Natural killer cell (primary cell): ENCODE results near the gene PRAMEF4. TPM values are rescaled to one million over a fixed set of nuclear protein-coding genes. Genes with fewer than 3 reads are reported as not detected.
"Not testable (repeated sequence)": the region's sequence is repeated elsewhere in the genome, so short reads cannot be mapped to it uniquely, and the experiment has no call there.

Experiments used
- ATAC-seq, 3 donors: fragments of 150-1000 bp in 2 of 3; fragments of 200-7000 bp in 1 of 3; cut with Tn5 transposase; 1 replicate in 1 of 3; 2 replicates in 2 of 3; pipeline ENCODE4 v1.10.0; 2021; ENCODE audit warnings: mild to moderate bottlenecking in 2 of 3, moderate library complexity in 2 of 3
- DNase-seq, 2 donors: peaks; one replicate each; pipeline versions ENCODE4 v3.0.0 to v3.0.0-alpha.2; 2013 to 2021; ENCODE audit warnings: mixed read lengths in 1 of 2
- H3K27ac ChIP-seq: one replicate; pipeline ENCODE4 v1.5.1; 2013; ENCODE audit warnings: mild to moderate bottlenecking, low read length
- H3K27me3 ChIP-seq: one replicate; pipeline ENCODE4 v1.6.1; 2013; ENCODE audit warnings: low read length; ENCODE audit not compliant: control insufficient read depth, insufficient read depth
- H3K36me3 ChIP-seq: one replicate; pipeline ENCODE4 v1.6.1; 2013; ENCODE audit warnings: low read length; ENCODE audit not compliant: control insufficient read depth, insufficient read depth
- H3K4me1 ChIP-seq: one replicate; pipeline ENCODE4 v1.6.1; 2013; ENCODE audit warnings: low read length; ENCODE audit not compliant: control insufficient read depth, insufficient read depth
- H3K4me3 ChIP-seq: one replicate; pipeline ENCODE4 v1.5.1; 2013; ENCODE audit warnings: low read length
- H3K9me3 ChIP-seq: one replicate; pipeline ENCODE4 v1.6.1; 2013; ENCODE audit warnings: low read length; ENCODE audit not compliant: control insufficient read depth, insufficient read depth
- H3K27ac Mint-ChIP-seq, 2 donors: one replicate each; pipeline ENCODE4 v1.8.0; 2022; ENCODE audit warnings: mild to moderate bottlenecking in 2 of 2, mixed read lengths in 2 of 2, moderate library complexity in 1 of 2
- H3K27me3 Mint-ChIP-seq, 2 donors: one replicate each; pipeline ENCODE4 v1.8.0; 2022; ENCODE audit warnings: low read depth in 2 of 2, mixed read lengths in 2 of 2
- H3K36me3 Mint-ChIP-seq: one replicate; pipeline ENCODE4 v1.8.0; 2022; ENCODE audit warnings: mixed read lengths
- H3K4me1 Mint-ChIP-seq, 2 donors: one replicate each; pipeline ENCODE4 v1.8.0; 2022; ENCODE audit warnings: mixed read lengths in 2 of 2
- H3K4me3 Mint-ChIP-seq: one replicate; pipeline ENCODE4 v1.8.0; 2022; ENCODE audit warnings: mild to moderate bottlenecking, moderate library complexity, mixed read lengths
- H3K9me3 Mint-ChIP-seq, 2 donors: one replicate each; pipeline ENCODE4 v1.8.0; 2022; ENCODE audit warnings: mixed read lengths in 2 of 2
- WGBS: methylation state at CpG from one replicate; pipeline ENCODE4 v1.1.7; 2013; ENCODE audit warnings: missing lambda C conversion rate; ENCODE audit not compliant: insufficient coverage; 5-methylcytosine and 5-hydroxymethylcytosine counted together
- intact Hi-C: fragments of 100-400 bp; cut with micrococcal nuclease; formaldehyde crosslinking; loops from one replicate; pipeline ENCODE4 v1.14.2; 2022
- total RNA-seq, 4 donors: library from RNA; stranded (reverse); fragments of 120-200 nt in 1 of 4; gene quantifications; one replicate each; pipeline versions ENCODE4 v1.2.3 to v1.2.4, GENCODE V29; 2013 to 2022
- TF ChIP-seq, protein P1 (sequence below): fragments of 200-600 bp; IDR thresholded peaks from one replicate; pipeline ENCODE4 v1.8.0; 2022; ENCODE audit warnings: antibody characterized with exemption

Gene PRAMEF4
- total RNA-seq, 3 donors from 2014 or later (not counting 1 experiment from before 2014, with no cell fraction given), result not detected

GRCh38 chr1:12863131-12863880 is 22.7 kb downstream of the PRAMEF4 start:
- H3K27ac Mint-ChIP-seq, H3K36me3 ChIP-seq, H3K27me3 Mint-ChIP-seq, H3K9me3 ChIP-seq, ATAC-seq, H3K4me1 ChIP-seq, H3K4me1 Mint-ChIP-seq, H3K9me3 Mint-ChIP-seq, DNase-seq, H3K27me3 ChIP-seq, H3K4me3 Mint-ChIP-seq, H3K4me3 ChIP-seq, intact Hi-C loops, H3K27ac ChIP-seq, H3K36me3 Mint-ChIP-seq: not testable (repeated sequence)
- no CpG with 5 or more reads among the region's 7 CpGs for WGBS

GRCh38 chr1:12856786-12857185 is 29.2 kb downstream of the PRAMEF4 start, which contains the start of gene PRAMEF2:
TSS of gene PRAMEF2 (plus strand) at chr1:12857086. CDS start at chr1:12859010, 1,924 bp downstream.
- WGBS, result no CpG with 5 or more reads among the region's 2 CpGs
- H3K27me3 ChIP-seq, H3K36me3 ChIP-seq, H3K9me3 ChIP-seq, H3K27ac ChIP-seq, H3K27me3 Mint-ChIP-seq, H3K27ac Mint-ChIP-seq, H3K4me1 Mint-ChIP-seq, intact Hi-C loops, H3K4me3 ChIP-seq, H3K4me3 Mint-ChIP-seq, H3K9me3 Mint-ChIP-seq, DNase-seq, H3K4me1 ChIP-seq, ATAC-seq, H3K36me3 Mint-ChIP-seq: not testable (repeated sequence)

DNA sequence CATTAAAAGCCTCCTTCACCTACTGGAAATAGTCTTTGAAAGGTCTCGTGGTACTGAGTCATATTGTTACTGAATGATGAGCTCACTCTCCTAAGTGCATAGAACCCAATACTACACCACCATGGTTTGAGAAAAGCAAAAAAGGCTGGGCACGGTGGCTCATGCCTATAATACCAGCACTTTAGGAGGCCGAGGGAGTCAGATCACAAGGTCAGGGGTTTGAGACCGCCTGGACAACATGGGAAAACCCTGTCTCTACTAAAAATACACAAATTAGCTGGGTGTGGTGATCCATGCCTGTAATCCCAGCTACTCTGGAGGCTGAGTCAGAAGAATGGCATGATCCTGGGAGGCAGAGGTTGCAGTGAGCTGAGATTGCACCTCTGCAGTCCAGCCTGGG is 34.2 kb downstream of the PRAMEF4 start:
- intact Hi-C loops, result no loop called here
- WGBS, result 71% methylated on average over 4 of the region's 4 CpGs
- Histone ChIP-seq H3K27ac (no peak overlapping the region), H3K4me1 (no peaks in the 10 kb centered on the region), H3K9me3 (no peaks in the 10 kb centered on the region), H3K4me3 (no peak overlapping the region), H3K36me3 (no peaks in the 10 kb centered on the region), H3K27me3 (no peaks in the 10 kb centered on the region)
- Mint-ChIP-seq H3K27me3 (peaks cover 0 to 19% of the 10 kb centered on the region in 2 donors), H3K27ac (no peak overlapping the region), H3K4me3 (no peak overlapping the region), H3K4me1 (no peaks in the 10 kb centered on the region), H3K9me3 (no peaks in the 10 kb centered on the region), H3K36me3 (no peaks in the 10 kb centered on the region)
- TF ChIP-seq, protein P1, sequence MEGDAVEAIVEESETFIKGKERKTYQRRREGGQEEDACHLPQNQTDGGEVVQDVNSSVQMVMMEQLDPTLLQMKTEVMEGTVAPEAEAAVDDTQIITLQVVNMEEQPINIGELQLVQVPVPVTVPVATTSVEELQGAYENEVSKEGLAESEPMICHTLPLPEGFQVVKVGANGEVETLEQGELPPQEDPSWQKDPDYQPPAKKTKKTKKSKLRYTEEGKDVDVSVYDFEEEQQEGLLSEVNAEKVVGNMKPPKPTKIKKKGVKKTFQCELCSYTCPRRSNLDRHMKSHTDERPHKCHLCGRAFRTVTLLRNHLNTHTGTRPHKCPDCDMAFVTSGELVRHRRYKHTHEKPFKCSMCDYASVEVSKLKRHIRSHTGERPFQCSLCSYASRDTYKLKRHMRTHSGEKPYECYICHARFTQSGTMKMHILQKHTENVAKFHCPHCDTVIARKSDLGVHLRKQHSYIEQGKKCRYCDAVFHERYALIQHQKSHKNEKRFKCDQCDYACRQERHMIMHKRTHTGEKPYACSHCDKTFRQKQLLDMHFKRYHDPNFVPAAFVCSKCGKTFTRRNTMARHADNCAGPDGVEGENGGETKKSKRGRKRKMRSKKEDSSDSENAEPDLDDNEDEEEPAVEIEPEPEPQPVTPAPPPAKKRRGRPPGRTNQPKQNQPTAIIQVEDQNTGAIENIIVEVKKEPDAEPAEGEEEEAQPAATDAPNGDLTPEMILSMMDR, result no peak
- DNase-seq (no peak), ATAC-seq (no peak)

- intact Hi-C loops, H3K27ac Mint-ChIP-seq, H3K36me3 ChIP-seq, H3K9me3 ChIP-seq, H3K9me3 Mint-ChIP-seq, H3K27me3 ChIP-seq, H3K4me3 Mint-ChIP-seq, H3K4me3 ChIP-seq, DNase-seq, H3K36me3 Mint-ChIP-seq, ATAC-seq, H3K4me1 ChIP-seq, H3K4me1 Mint-ChIP-seq, H3K27ac ChIP-seq: not testable (repeated sequence)
- H3K27me3 Mint-ChIP-seq, result peaks cover 0 to 15% of the 10 kb centered on the region in 2 donors
- 89% methylated on average over 3 of the region's 7 CpGs for WGBS
These were observed 37.4 kb downstream of the PRAMEF4 start, which contains the start of gene HNRNPCL1 for GRCh38 chr1:12848620-12849019. TSS of gene HNRNPCL1 (minus strand) at chr1:12848720. CDS start at chr1:12848289, 431 bp downstream.

GRCh38 chr1:12833251-12833650 is 52.8 kb downstream of the PRAMEF4 start:
- H3K4me1 ChIP-seq, H3K4me3 ChIP-seq, H3K27me3 ChIP-seq, H3K4me3 Mint-ChIP-seq, H3K9me3 ChIP-seq, H3K4me1 Mint-ChIP-seq, DNase-seq, ATAC-seq, H3K27me3 Mint-ChIP-seq, H3K9me3 Mint-ChIP-seq, H3K36me3 Mint-ChIP-seq, H3K27ac Mint-ChIP-seq, H3K27ac ChIP-seq, intact Hi-C loops, H3K36me3 ChIP-seq: not testable (repeated sequence)
- no CpG with 5 or more reads among the region's 2 CpGs for WGBS

- H3K9me3 Mint-ChIP-seq, H3K27ac ChIP-seq, H3K27me3 Mint-ChIP-seq, H3K27me3 ChIP-seq, H3K4me3 ChIP-seq, H3K9me3 ChIP-seq, H3K27ac Mint-ChIP-seq, DNase-seq, H3K4me3 Mint-ChIP-seq, ATAC-seq, H3K36me3 Mint-ChIP-seq, H3K36me3 ChIP-seq, H3K4me1 Mint-ChIP-seq, intact Hi-C loops, H3K4me1 ChIP-seq: not testable (repeated sequence)
- 58% methylated on average over 2 of the region's 3 CpGs for WGBS
These were observed 54.7 kb downstream of the PRAMEF4 start, which contains the start of gene PRAMEF11 for GRCh38 chr1:12831310-12831709. TSS of gene PRAMEF11 (minus strand) at chr1:12831410. CDS start at chr1:12828789, 2,621 bp downstream.
